HG03457 (cell line): ENCODE measurements around the gene GGA3.
"Not testable (repeated sequence)": the region's sequence is repeated elsewhere in the genome, so short reads cannot be mapped to it uniquely, and the experiment has no call there.

Source experiments
- ATAC-seq: cut with Tn5 transposase; IDR thresholded peaks from one replicate; pipeline ENCODE4 v1.9.1; 2021; ENCODE audit warnings: moderate number of reproducible peaks; ENCODE audit not compliant: unreplicated experiment

The GGA3 gene

GRCh38 chr17:75225016-75225415 lies 36.4 kb downstream of the GGA3 start:
- ATAC-seq: no peak

GRCh38 chr17:75219815-75220214 lies 41.6 kb downstream of the GGA3 start:
- no peak for ATAC-seq

DNA sequence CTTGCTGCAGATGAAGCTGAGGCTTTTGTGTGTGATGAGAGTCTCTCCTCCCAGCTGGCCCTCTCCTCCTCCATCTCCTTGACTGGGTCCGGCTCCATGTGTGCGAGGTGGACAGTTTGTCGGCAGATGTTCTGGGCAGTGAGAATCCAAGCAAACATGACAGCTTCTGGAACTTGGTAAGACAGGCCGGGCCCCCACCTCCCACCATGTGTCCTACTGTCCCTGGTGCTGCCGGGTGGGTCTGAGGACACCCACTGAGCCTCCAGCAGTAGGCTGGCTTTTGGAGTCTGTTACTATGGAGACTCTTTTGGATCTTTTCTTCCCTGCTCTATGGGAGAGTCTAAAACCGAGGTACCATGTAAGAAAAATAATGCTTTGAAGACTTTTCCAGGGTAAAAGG lies 43.3 kb downstream of the GGA3 start:
- ATAC-seq: no peak

- ATAC-seq: no peak
These were observed 52.3 kb downstream of the GGA3 start for GRCh38 chr17:75209061-75209460.

- ATAC-seq: no peak
These were observed 53.2 kb downstream of the GGA3 start for GRCh38 chr17:75208161-75208560.

DNA sequence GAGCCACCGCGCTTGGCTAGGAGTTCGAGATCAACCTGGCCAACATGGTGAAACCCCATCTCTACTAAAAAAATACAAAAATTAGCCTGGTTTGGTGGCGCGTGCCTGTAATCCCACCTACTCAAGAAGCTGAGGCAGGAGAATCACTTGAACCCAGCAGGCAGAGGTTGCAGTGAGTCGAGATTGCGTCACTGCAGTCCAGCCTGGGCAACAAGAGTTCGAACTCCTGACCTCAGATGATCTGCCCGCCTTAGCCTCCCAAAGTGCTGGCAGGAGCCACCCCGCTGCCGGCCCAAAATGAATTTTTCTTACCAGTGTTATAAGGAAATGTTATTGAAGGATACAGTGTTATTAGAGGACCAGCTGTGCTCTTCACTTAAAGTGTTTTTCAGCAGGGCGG lies 53.6 kb downstream of the GGA3 start:
- no peak for ATAC-seq

DNA sequence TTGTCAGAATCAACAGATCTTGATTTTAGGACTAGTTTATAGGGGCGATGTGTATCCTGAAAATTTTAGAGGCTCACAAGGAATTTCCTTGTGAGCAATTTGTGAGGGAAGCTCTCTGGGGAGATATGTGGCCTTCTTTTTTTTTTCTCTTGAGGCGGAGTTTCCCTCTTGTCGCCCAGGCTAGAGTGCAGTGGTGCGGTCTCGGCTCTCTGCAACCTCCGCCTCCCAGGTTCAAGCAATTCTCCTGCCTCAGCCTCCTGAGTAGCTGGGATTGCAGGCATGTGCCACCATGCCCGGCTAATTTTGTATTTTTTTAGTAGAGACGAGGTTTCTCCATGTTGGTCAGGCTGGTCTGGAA lies 54.4 kb downstream of the GGA3 start:
- not testable (repeated sequence) for ATAC-seq

GRCh38 chr17:75205793-75206163 lies 55.6 kb downstream of the GGA3 start:
- no peak for ATAC-seq

- no peak for ATAC-seq
These were observed 56.2 kb downstream of the GGA3 start, which contains the start of gene NUP85 for GRCh38 chr17:75205037-75205792. Gene NUP85 (plus strand): TSS chr17:75205679. CDS start chr17:75205762, 83 bp downstream.

DNA sequence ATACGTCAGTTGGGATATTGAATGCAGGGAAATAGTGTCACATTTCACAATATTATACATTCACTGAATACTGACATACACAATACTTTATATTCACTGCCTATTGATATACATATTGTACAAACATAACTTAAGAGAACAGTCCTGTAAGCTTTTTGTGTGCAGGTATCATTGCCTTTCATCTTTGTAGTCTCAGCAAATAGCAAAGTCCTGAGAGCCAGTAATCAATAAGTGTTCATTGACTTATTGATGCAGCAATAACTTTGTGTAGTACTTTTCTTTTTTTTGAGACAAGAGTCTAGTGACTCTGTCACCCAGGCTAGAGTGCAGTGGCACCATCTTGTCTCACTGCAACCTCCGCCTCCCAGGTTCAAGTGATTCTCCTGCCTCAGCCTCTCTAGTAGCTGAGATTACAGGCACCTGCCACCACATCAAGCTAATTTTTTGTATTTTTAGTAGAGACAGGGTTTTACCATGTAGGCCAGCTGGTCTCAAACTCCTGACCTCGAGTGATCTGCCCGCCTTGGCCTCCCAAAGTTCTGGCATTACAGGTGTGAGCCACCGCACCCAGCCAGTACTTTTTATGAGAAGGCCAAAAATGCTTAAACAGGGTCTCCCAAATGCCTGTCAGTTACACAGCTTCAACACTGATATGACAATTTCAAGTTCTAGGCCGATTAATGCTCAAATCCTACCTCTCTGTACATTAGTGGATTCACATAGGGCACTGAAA lies 61.4 kb downstream of the GGA3 start:
- no peak for ATAC-seq

DNA sequence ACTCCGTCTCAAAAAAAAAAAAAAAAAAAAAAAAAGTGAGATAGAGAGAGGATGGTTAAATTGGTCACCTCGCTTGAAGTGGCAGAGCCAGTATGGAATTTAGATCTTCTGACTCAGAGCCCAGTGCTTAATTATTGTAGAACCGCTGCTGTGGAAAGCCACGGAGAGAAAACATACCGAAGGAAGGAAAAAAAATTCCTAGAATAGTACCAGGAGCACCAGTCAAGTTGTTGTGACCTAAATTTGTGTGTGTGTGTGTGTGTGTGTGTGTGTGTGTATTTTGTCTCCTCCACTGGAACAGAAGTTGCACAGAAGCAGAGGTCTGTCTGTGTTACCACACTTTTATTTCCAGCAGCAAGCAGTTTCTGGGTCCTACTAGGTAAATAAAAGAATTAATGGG lies 66.5 kb downstream of the GGA3 start:
- ATAC-seq: no peak

DNA sequence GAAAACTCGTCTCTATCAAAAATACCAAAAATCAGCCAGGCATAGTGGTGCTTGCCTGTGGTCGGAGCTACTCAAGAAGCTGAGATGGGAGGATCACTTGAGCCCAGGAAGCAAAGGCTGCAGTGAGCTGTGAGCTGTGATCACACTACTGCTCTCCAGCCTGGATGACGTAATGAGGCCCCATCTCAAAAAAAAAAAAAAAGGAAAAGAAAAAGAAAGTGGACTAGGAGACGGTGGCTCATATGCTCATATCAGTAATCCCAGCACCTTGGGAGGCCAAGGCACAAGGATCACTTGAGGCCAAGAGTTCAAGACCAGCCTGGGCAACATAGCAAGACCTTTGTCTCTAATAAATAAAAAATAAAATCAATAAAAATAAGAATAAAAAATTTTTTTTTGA lies 69.8 kb downstream of the GGA3 start:
- no peak for ATAC-seq

DNA sequence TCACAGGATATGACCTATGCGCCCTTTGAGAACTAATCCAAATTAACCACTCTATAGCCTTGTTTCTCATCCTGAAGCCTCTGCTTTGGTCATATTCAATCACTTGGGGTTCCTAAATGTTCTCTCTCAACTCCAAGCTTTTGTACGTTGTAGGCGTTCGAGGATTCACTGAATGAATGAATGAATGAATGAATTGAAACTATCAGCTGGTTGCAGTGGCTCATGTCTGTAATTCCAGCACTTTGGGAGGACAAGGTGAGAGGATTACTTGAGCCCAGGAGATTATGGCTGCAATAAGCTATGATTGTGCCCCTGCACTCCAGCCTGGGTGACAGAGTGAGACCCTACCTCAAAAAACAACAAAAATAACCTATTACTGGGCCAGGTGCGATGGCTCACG lies 72.8 kb downstream of the GGA3 start:
- no peak for ATAC-seq
